Right lobe of liver (tissue), 6 donors: ENCODE results near the gene RAET1L. TPM values are rescaled to one million over a fixed set of nuclear protein-coding genes. Genes with fewer than 3 reads are reported as not detected.

Source experiments
- ATAC-seq, 4 donors: fragments of 200-7000 bp; cut with Tn5 transposase; one replicate each; pipeline ENCODE4 v1.9.1; 2020; ENCODE audit warnings: mild to moderate bottlenecking in 4 of 4, moderate library complexity in 4 of 4
- DNase-seq, 3 donors: peaks; one replicate each; pipeline ENCODE4 v3.0.0-alpha.2; 2020
- H3K27ac ChIP-seq, 3 donors: fragments of 200-600 bp; one replicate each; pipeline ENCODE4 v1.8.0; 2022
- H3K27me3 ChIP-seq, 2 donors: fragments of 200-600 bp; one replicate each; pipeline ENCODE4 v1.8.0; 2022
- H3K36me3 ChIP-seq, 4 donors: fragments of 200-600 bp; sonication (generic) in 1 of 4; one replicate each; pipeline versions ENCODE4 v1.5.1 to v1.8.0; 2017 to 2022; ENCODE audit warnings: control low read depth in 1 of 4
- H3K4me1 ChIP-seq, 4 donors: fragments of 200-600 bp; sonication (generic) in 1 of 4; one replicate each; pipeline versions ENCODE4 v1.5.1 to v1.8.0; 2017 to 2022; ENCODE audit warnings: control low read depth in 1 of 4
- H3K4me3 ChIP-seq, 3 donors: fragments of 200-600 bp; one replicate each; pipeline ENCODE4 v1.8.0; 2022
- H3K9me3 ChIP-seq, 4 donors: fragments of 200-600 bp; sonication (generic) in 1 of 4; one replicate each; pipeline versions ENCODE4 v1.5.1 to v1.8.0; 2017 to 2022; ENCODE audit warnings: control low read depth in 1 of 4
- CTCF ChIP-seq, 4 donors: fragments of 200-600 bp in 3 of 4; fragments of 450-650 bp in 1 of 4; IDR thresholded peaks; one replicate each; pipeline versions ENCODE4 v1.5.1 to v1.8.0; 2016 to 2022; ENCODE audit warnings: antibody characterized with exemption in 4 of 4, mild to moderate bottlenecking in 2 of 4
- POLR2A ChIP-seq: fragments of 450-650 bp; IDR thresholded peaks from one replicate; pipeline ENCODE4 v1.6.1; 2017; ENCODE audit warnings: antibody characterized with exemption, mild to moderate bottlenecking
- WGBS: methylation state at CpG from one replicate; pipeline ENCODE4 v1.1.6; 2018; ENCODE audit warnings: low coverage, low lambda C conversion rate; ENCODE audit not compliant: insufficient coverage; ENCODE audit errors: missing lambda C conversion rate; 5-methylcytosine and 5-hydroxymethylcytosine counted together
- intact Hi-C, 2 donors: fragments of 100-400 bp; cut with DNase I; formaldehyde crosslinking; loops; one replicate each; pipeline versions ENCODE4 v1.11.2 to v1.14.1; 2022
- total RNA-seq, 6 experiments: library from RNA; depleted of rRNA in 2 of 6; stranded (reverse); fragments of >200 nt in 2 of 6; fragmentation: NEBNext Ultra II Directional in 3 of 6; extraction: Animal tissue kit (Norgen Biotek cat#: 25700) in 3 of 6; gene quantifications; one replicate each; pipeline versions ENCODE4 v1.1.0 to v1.2.4, GENCODE V29; 2016 to 2023
- donor health status: DM: no; HTN: yes; CAD: no.
- donor health status: DM: no; HTN: no; CAD: no.
- donor health status: DM: no; HTN: no; CAD: no.
- donor health status: DM: no; HTN: yes; CAD: no.
- donor health status: DM: no; HTN: yes; CAD: no.

RAET1L gene
- total RNA-seq, 6 experiments from 2014 or later, result not detected

DNA sequence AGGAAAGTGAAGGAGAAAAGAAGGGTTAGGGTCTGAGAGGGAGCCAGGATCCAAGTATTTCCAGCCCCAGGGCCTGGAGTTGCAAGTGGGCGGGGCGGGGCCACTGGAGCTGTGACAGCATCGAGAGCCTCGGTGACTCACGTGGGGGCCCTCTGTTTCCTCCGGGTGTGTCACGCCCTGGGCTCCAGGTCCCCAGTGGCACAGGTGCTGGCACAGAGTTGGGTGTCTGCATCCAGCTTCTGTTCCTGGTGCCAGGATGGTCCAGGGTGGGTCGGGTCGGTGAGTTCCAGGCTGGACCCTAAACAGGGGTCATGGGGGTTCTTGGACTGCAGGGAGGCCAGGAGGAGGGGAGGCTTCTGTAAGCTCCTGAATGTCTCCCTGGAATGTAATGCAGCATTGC, 16.7 kb downstream of the RAET1L start:
- TF ChIP-seq CTCF (IDR thresholded peaks at IDR 0.05), result no peak
- no peak for TF ChIP-seq POLR2A
- H3K36me3 ChIP-seq, result no peaks in the 10 kb centered on the region
- no peaks in the 10 kb centered on the region for H3K9me3 ChIP-seq
- 50% methylated on average over 8 of the region's 9 CpGs for WGBS
- intact Hi-C loops, result no loop called here
- ATAC-seq (no peak), DNase-seq (no peak)
- no peaks in the 10 kb centered on the region for H3K27me3 ChIP-seq
- no peak overlapping the region for H3K27ac ChIP-seq
- peaks cover 0 to 3% (median 1%) of the 10 kb centered on the region in 4 donors for H3K4me1 ChIP-seq
- H3K4me3 ChIP-seq, result no peak overlapping the region

- ATAC-seq, result no peak
- no peak overlapping the region for H3K4me3 ChIP-seq
- peak in 3 of 4 donors; percentile 37 to 48 (median 47) for TF ChIP-seq CTCF (IDR thresholded peaks at IDR 0.05)
- TF ChIP-seq POLR2A, result no peak
- H3K36me3 ChIP-seq, result no peaks in the 10 kb centered on the region
- DNase-seq, result no peak
- H3K9me3 ChIP-seq, result no peaks in the 10 kb centered on the region
- peaks cover 0 to 3% (median 1%) of the 10 kb centered on the region in 4 donors for H3K4me1 ChIP-seq
- 52% methylated on average over 6 of the region's 7 CpGs for WGBS
- no peaks in the 10 kb centered on the region for H3K27me3 ChIP-seq
- no peak overlapping the region for H3K27ac ChIP-seq
- intact Hi-C loops, result no loop called here
These were observed 18.3 kb downstream of the RAET1L start for GRCh38 chr6:150006961-150007464.

GRCh38 chr6:150005761-150006651, 19.3 kb downstream of the RAET1L start:
- 88% methylated on average over 5 of the region's 14 CpGs for WGBS
- DNase-seq (no peak), ATAC-seq (no peak)
- Histone ChIP-seq H3K27ac (no peak overlapping the region), H3K27me3 (no peaks in the 10 kb centered on the region), H3K36me3 (no peaks in the 10 kb centered on the region), H3K4me3 (peak overlapping the region; percentile 64 to 74 (median 69)), H3K9me3 (no peaks in the 10 kb centered on the region), H3K4me1 (peaks cover 0 to 3% (median 1%) of the 10 kb centered on the region in 4 donors)
- intact Hi-C loops, result no loop called here
- TF ChIP-seq POLR2A, result no peak
- no peak for TF ChIP-seq CTCF (IDR thresholded peaks at IDR 0.05)

DNA sequence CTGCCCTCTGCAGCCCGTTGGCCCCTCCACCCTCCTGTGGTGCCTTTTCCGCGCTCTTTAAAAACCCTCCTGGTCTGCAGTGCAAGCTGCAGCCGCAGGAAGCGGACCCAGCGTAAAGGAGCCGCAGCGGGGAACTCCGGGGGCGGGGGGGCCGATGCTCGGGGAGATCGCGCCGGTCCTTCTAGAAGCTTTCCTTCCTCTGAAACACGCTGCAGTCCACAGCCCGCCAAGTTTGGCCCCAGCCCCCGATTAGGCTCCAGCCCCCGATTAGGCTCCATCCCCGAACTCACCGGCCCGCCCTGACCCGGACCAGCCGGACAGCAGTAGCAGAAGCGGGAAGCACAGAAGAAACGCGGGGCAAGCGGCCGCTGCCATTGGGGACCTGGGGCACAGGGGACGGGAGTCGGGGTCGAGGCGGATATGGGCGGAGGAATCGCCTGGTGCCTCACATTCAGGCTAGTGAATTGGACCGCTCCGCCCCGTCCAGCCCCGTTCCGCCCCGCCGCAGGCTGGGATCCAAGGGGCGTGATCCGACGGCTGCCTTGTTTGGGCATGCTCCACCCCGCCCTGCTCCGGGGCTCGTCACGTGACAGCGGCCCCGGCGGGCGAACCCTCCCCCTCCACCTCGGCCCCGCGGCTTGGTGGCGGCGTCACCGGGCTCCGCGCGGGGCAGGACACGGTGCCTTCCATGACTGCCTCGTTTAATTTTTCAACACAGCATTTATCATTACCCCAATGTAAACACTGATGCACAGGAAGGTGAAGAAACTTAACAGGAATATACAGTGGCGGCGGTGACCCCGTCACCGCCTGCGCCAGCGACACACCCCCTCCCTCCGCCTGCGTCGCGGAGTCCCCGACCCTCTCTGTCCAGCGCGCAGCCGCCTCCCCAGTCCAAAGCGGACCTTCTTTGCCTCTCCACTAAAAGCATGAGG, 20.3 kb downstream of the RAET1L start:
- no peaks in the 10 kb centered on the region for H3K36me3 ChIP-seq
- no peaks in the 10 kb centered on the region for H3K27me3 ChIP-seq
- peak; percentile 96 to 97 (median 97) for DNase-seq
- 0% methylated on average over 23 of the region's 79 CpGs for WGBS
- H3K4me3 ChIP-seq, result peak overlapping the region; percentile 64 to 74 (median 69)
- no peaks in the 10 kb centered on the region for H3K9me3 ChIP-seq
- TF ChIP-seq POLR2A (no peak), CTCF (IDR thresholded peaks at IDR 0.05) (peak in 1 of 4 donors; percentile 12)
- intact Hi-C loops, result no loop called here
- peaks cover 0 to 3% (median 1%) of the 10 kb centered on the region in 4 donors for H3K4me1 ChIP-seq
- peak; percentile 97 to 98 (median 98) for ATAC-seq
- H3K27ac ChIP-seq, result no peak overlapping the region
